GM18526 (cell line): ENCODE results near the gene INPP4B.

Experiments
- POLR2A ChIP-seq: IDR thresholded peaks from 3 replicates; pipeline ENCODE4 v1.6.1; 2011; ENCODE audit not compliant: insufficient read length; ENCODE audit errors: extremely low read depth

The INPP4B gene

DNA sequence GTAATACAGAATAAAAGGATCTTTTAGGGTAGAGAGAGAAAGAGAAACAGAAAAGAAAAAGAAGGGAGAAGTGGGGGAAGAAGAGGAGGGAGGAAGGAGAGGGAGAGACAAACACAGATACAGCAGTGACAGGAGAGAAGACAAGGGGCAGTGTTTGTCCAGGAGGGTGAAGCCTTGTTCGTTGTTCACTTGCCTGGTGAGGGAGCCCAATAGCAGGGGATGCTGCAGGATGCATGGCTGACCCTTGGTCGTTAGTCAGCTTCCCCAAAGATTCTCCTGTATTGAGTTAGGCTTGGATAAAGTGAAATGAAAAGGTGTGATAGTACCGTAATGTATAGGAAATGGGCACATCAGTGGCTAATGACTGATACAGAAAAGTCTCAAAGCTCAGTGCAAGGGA lies 806.1 kb downstream of the INPP4B start:
- no peak for TF ChIP-seq POLR2A

DNA sequence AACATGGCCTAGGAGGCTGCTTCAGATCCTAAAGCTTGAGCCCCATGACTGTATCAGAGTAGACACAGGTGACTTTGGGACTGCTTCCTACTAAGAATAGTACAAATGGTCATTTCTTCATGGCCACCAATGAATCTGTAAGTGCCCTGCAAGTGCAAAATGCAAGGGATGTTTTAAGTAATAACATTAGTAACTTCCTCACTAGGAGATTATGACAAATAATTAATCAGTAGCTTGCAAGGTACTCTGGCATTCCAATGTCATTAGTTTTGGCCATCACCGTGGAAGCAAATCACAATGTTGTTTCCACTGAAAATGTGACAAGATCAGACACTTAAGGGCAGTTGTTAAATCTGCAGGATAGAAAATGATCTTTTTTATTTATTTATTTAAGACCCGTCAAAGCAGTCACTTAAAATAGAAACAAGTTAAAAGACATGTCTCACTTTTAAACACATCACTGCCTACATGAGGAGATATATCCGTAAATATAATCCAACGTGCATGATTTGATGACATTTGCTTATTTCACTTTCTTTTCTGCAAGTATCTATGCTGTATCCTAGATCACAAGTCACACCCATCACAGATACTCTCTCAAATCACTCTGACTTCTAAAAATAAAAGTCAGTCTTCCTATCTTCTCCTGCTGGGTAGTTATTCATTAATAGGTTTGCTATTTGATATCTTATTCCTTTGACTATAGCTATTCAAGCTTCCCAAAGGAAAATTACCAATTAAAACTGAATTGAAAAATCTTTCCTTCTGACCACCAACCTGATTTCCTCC lies 809.1 kb downstream of the INPP4B start:
- TF ChIP-seq POLR2A = no peak

DNA sequence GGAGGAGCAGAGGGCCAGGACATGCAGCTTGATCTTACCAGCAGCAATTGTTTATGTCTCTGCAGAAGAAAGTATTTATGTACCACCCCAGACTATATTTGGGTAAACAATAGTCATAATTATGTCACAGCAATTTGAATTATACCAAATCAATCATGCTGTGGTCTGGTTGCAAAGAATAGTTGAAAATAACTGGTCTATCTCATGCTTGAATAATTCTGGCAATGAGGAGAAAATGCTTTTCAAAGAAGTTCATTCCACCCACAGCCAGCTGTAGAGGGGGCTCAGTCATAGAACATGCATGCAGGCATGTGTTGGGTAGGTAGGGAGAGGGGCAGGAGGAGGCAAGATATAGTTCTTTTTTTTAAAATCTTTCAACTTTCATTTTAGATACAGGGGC lies 810.5 kb downstream of the INPP4B start:
- no peak for TF ChIP-seq POLR2A

DNA sequence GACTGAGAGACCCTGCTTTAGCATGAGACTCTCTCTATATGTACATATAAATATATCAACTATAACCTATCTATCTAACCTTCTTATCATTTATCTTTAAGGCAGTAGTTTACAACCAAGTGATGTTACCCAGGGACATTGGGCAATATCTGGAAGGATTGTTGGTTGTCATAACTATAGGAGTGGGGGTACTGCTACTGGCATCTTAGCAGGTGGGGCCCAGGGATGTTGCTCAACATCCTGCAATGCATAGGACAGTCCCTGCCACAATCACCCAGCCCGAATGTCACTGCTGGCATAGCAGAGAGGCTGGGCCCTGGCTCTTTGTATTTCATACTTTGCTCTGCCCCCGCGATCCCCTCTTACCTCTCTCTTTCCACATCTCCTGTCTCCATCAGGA lies 812.0 kb downstream of the INPP4B start:
- TF ChIP-seq POLR2A = no peak

DNA sequence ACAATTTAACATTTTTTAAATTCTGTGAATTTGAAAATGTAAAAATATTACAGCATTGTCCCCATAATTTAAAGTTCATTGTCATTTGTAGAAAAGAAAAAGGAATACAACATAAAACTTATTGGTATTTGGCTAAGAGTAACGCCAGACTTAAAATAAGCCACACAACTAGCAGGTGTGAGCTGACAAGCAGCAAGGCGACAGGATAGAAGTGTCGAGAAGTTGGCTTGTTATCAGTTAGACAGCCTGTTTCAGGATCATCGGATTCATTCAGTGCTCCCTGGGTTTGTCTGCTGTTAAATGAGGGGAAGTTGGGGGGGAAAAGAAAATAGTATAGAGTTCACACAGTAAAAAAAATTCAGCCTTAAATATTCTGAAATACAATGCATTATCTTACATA lies 816.1 kb downstream of the INPP4B start:
- TF ChIP-seq POLR2A = no peak

DNA sequence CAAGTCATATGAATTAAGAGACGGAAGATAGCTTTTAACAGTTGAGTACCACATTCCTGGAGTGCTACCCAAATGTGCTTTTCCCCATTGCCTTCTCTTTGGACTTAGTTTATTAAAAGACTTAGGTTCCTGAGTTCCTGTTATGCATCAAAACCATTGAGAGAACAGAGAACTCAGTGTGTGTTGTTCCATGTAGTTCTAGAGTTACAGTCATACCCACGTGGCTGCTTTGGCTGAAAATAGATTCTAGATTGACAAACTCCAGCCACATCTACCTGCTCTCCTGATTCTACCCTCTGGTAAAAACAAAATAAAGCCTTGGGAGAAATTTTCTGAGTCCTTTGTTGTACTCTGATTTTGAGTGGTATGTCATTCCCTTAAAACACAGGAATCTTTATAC lies 824.3 kb downstream of the INPP4B start:
- no peak for TF ChIP-seq POLR2A

DNA sequence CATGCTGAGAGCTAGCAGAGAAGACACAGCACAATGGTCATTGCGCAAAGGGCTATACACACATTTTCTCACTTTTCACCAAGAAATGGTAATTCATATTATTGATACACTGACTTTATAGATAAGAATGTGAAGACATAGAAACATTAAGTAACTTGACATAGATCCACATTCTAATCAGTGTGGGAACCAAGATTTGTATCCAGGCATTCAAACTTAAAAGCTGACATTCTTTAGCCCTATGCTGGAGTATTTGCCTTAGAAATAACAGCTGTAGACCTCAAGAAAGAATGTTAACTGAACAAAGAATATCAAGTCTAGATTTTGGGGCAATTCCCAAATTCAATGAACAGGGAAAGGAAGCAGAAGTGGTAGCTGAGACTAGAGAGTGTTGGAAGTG lies 824.9 kb downstream of the INPP4B start:
- TF ChIP-seq POLR2A = no peak

DNA sequence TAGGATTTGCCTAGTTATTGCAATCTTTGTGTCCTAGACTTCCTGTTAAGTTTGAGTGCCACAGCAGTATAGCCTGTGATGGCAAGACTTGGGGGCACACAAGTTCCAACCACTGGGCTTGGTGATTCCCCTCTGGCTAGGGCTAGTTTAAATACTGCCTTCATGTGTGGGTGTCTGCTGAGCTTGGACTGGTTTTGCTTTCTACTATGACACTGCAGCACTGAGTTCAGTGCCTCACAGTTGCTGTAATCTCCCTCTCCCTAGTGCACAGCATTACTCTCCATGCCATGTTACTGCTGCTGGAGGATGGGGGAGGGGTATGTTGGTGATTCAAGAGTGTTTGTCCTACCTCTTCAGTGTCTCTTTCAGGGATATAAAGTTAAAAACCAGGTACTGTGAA lies 830.1 kb downstream of the INPP4B start:
- no peak for TF ChIP-seq POLR2A

DNA sequence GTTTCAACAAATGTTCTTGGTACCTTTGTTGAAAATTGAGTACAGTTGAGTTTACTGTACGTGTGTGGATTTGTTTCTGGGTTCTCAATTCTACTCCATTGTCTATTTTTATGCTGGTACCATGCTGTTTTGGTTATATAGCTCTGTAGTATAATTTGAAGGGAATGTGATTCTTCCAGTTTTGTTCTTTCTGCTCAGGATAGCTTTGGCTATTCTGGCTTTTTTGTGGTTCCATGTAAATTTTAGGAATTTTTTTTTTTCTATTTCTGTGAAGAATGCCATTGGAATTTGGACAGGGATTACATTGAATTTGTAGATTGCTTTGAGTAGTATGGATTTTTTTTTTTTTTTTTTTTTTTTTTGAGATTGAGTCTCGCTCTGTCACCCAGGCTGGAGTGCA lies 836.4 kb downstream of the INPP4B start:
- TF ChIP-seq POLR2A = no peak

DNA sequence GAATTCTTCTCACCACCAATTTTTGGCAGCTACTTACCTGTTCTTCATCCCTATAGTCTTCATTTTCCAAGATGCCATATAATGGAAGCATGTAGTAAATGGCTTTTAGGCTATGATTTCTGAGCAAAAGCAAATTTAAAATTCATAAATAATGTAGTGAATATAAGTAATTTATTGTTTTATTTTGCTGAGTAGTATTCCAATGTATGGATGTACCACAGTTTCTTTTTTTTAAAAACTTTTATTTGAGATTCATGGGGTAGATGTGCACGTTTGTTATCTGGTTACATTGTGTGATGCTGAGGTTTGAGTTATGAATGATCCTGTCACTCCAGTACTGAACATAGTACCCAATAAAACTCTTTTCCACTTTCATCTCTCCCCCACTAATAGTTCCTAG lies 840.6 kb downstream of the INPP4B start:
- no peak for TF ChIP-seq POLR2A

DNA sequence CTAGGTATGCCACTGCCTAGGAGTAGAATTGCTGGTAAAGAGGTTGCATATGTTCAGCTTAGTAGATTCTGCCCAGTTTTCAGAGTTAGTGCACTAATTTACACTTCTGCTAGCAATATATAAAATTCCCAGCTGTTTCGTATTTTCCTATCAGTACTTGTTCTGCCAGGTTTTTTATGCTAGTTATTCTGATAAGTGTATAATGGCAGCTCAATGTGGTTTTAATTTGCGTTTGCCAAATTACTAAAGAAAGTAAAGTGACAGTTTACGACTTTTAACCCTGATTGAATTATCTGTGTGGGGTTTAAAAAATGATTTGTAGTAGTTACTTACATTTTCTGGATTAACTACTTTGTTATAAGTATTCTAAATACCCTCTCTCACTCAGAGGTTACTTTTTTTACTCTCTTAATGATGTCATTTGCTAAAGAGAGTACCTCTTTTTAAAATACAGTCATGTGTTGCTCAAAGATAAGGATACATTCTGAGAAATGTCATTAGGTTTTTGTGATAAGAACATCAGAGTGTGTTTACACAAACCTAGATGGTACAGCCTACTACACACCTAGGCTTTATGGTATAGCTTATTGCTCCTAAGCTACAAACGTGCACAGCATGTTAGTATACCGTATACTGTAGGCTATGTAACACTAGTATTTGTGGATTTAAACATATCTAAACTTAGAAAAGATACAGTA lies 846.5 kb downstream of the INPP4B start:
- no peak for TF ChIP-seq POLR2A

DNA sequence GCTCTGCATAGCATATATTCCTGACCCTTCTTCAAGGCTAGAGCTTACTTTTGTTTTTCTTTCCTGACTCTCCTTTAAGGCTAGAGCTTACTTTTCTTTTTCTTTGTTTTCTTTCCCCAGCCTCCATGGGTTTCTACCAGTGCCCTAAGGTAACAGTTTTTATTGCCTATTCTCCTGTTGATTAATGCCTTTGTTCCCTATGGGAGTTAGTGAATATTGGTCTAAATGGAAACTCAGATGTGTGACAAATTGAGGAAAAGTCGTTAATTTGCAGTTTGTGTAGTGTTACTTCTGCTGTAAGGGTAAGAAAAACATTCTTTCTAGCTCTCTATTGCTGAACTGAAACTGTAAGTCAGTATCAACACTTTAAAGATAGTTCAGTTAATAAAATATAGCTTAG lies 851.0 kb downstream of the INPP4B start:
- no peak for TF ChIP-seq POLR2A

DNA sequence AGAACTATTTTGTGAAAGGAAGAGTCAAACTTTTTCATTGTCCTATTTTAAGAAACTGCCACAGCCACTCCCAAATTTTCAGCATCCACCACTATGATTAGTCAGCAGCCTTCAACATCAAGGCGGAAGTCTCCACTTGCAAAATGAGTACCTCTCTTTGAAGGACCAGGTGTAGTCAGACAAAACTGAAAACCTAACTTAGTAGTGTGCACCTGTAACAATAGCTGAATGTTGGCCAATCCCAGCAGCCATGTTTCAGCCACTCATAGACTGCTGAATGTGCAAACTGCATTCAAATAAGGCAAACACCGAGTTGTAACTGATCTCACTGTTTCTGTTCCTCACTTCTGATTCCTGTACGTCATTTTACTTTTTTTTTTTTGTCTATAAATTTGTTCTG lies 868.7 kb downstream of the INPP4B start:
- no peak for TF ChIP-seq POLR2A
